B cell (primary cell): ENCODE data around the gene SKA1. TPM values are rescaled to one million over a fixed set of nuclear protein-coding genes. Genes with fewer than 3 reads are reported as not detected.

ENCODE experiments used
- ATAC-seq: fragments of 200-7000 bp; cut with Tn5 transposase; one replicate; pipeline ENCODE4 v1.10.0; 2021; ENCODE audit warnings: low read depth, mild to moderate bottlenecking, moderate number of reproducible peaks, moderate library complexity
- CTCF ChIA-PET: fragments of 350-600 bp; sonication (Branson Sonifier 250); formaldehyde crosslinking; loops from one replicate; lab custom pipeline; 2021; ENCODE audit warnings: antibody characterized with exemption, inconsistent platforms; lab: Charles Lee
- POLR2A ChIA-PET: fragments of 350-600 bp; sonication (Branson Sonifier 250); formaldehyde crosslinking; loops from one replicate; lab custom pipeline; 2021; ENCODE audit warnings: antibody characterized with exemption; lab: Charles Lee
- DNase-seq: peaks from one replicate; pipeline ENCODE4 v3.0.0; 2013
- H2AFZ ChIP-seq: 2 replicates; pipeline ENCODE4 v1.6.1; 2012; ENCODE audit warnings: mild to moderate bottlenecking, low read depth, low read length; ENCODE audit not compliant: insufficient read depth, poor library complexity, severe bottlenecking
- H3K27ac ChIP-seq, 2 donors: 1 replicate in 1 of 2; 2 replicates in 1 of 2; pipeline ENCODE4 v1.5.1; 2012 to 2013; ENCODE audit warnings: low read length in 2 of 2, mild to moderate bottlenecking in 2 of 2, moderate library complexity in 1 of 2
- H3K27me3 ChIP-seq, 4 experiments: fragments of 200-600 bp in 1 of 4; sonication (generic) in 1 of 4; replicated peaks in 1 of 4; 1 replicate in 2 of 4; 2 replicates in 2 of 4; pipeline versions ENCODE4 v1.6.1 to v1.7.0; 2013 to 2016; ENCODE audit warnings: low read length in 3 of 4, mild to moderate bottlenecking in 2 of 4, mixed read lengths in 1 of 4, moderate library complexity in 1 of 4; ENCODE audit not compliant: insufficient read depth in 4 of 4, control insufficient read depth in 3 of 4; ENCODE audit errors: control extremely low read depth in 1 of 4
- H3K36me3 ChIP-seq, 2 experiments: replicated peaks in 1 of 2; 1 replicate in 1 of 2; 2 replicates in 1 of 2; pipeline versions ENCODE4 v1.6.1 to v1.7.1; 2013; ENCODE audit warnings: low read length in 1 of 2; ENCODE audit not compliant: insufficient read depth in 2 of 2, control insufficient read depth in 1 of 2; ENCODE audit errors: control extremely low read depth in 1 of 2, extremely low read depth in 1 of 2
- H3K4me1 ChIP-seq, 2 donors: fragments of 200-600 bp in 1 of 2; sonication (generic) in 1 of 2; 1 replicate in 1 of 2; 2 replicates in 1 of 2; pipeline versions ENCODE4 v1.5.1 to v1.6.1; 2013 to 2017; ENCODE audit warnings: low read length in 2 of 2; ENCODE audit not compliant: control insufficient read depth in 2 of 2, insufficient read depth in 2 of 2
- H3K4me2 ChIP-seq: replicated peaks from 2 replicates; pipeline ENCODE3; 2012; ENCODE audit warnings: mild to moderate bottlenecking, low read depth, low read length; ENCODE audit not compliant: poor library complexity, severe bottlenecking
- H3K4me3 ChIP-seq, 5 experiments: fragments of 200-600 bp in 1 of 5; sonication (generic) in 1 of 5; 1 replicate in 3 of 5; 2 replicates in 2 of 5; pipeline versions ENCODE4 v1.5.1 to v1.7.0; 2011 to 2016; ENCODE audit warnings: low read length in 4 of 5, mild to moderate bottlenecking in 4 of 5, low read depth in 2 of 5, control low read depth in 1 of 5, moderate library complexity in 1 of 5; ENCODE audit not compliant: insufficient read depth in 1 of 5; ENCODE audit errors: control extremely low read depth in 1 of 5, extremely low read depth in 1 of 5
- H3K79me2 ChIP-seq: fragments of 200-600 bp; sonication (generic); one replicate; pipeline ENCODE4 v1.6.0; 2016; ENCODE audit warnings: low read length; ENCODE audit not compliant: control insufficient read depth, insufficient read depth
- H3K9ac ChIP-seq: fragments of 200-600 bp; sonication (generic); 2 replicates; pipeline ENCODE4 v1.6.1; 2017; ENCODE audit warnings: mild to moderate bottlenecking, low read length, moderate library complexity
- H3K9me3 ChIP-seq, 3 donors: one replicate each; pipeline versions ENCODE4 v1.6.1 to v1.7.1; 2013; ENCODE audit warnings: low read length in 2 of 3; ENCODE audit not compliant: control insufficient read depth in 2 of 3, insufficient read depth in 1 of 3; ENCODE audit errors: control extremely low read depth in 1 of 3
- H4K20me1 ChIP-seq: 2 replicates; pipeline ENCODE4 v1.6.0; 2012; ENCODE audit warnings: mild to moderate bottlenecking, low read length; ENCODE audit not compliant: insufficient read depth, control insufficient read depth, poor library complexity, severe bottlenecking
- H3K27ac Mint-ChIP-seq: one replicate; pipeline ENCODE4 v1.8.0; 2021; ENCODE audit warnings: mixed read lengths
- H3K27me3 Mint-ChIP-seq: one replicate; pipeline ENCODE4 v1.8.0; 2021; ENCODE audit warnings: mixed read lengths
- H3K4me1 Mint-ChIP-seq: one replicate; pipeline ENCODE4 v1.8.0; 2021; ENCODE audit warnings: mixed read lengths
- H3K4me3 Mint-ChIP-seq: one replicate; pipeline ENCODE4 v1.8.0; 2021; ENCODE audit warnings: mixed read lengths
- H3K9me3 Mint-ChIP-seq: one replicate; pipeline ENCODE4 v1.8.0; 2022; ENCODE audit warnings: mixed read lengths; ENCODE audit not compliant: insufficient read depth
- CTCF ChIP-seq: fragments of 200-600 bp; IDR thresholded peaks from one replicate; pipeline ENCODE4 v1.8.0; 2022; ENCODE audit warnings: antibody characterized with exemption, mild to moderate bottlenecking
- EZH2 ChIP-seq: IDR thresholded peaks from 2 replicates; pipeline ENCODE4 v1.6.1; 2012; ENCODE audit warnings: borderline replicate concordance, low read depth, mild to moderate bottlenecking, moderate library complexity, low read length; ENCODE audit not compliant: insufficient read depth, poor library complexity, severe bottlenecking
- WGBS: methylation state at CpG from one replicate; pipeline ENCODE4 v1.1.5; 2013; ENCODE audit warnings: missing lambda C conversion rate; ENCODE audit not compliant: insufficient coverage; 5-methylcytosine and 5-hydroxymethylcytosine counted together
- intact Hi-C: fragments of 100-400 bp; cut with micrococcal nuclease; formaldehyde crosslinking; loops from one replicate; pipeline ENCODE4 v1.10.0; 2022
- polyA plus RNA-seq: library from polyadenylated mRNA; depleted of rRNA; stranded (reverse); fragments of >200 nt; gene quantifications from 2 replicates; pipeline ENCODE4 v1.2.3, GENCODE V29; 2012
- total RNA-seq, 2 donors: library from RNA; stranded (reverse); fragments of 120-200 nt in 1 of 2; gene quantifications; 1 replicate in 1 of 2; 2 replicates in 1 of 2; pipeline versions ENCODE4 v1.2.3 to v1.2.4, GENCODE V29; 2013 to 2022

SKA1 gene
- total and polyA plus RNA-seq, 2 donors (not counting 1 experiment from before 2014, with no cell fraction given) = 0.28 to 0.52 TPM

- Mint-ChIP-seq H3K4me3 (no peak overlapping the region), H3K4me1 (peaks cover 3% of the 10 kb centered on the region), H3K27me3 (peaks cover 23% of the 10 kb centered on the region), H3K27ac (no peak overlapping the region), H3K9me3 (no peaks in the 10 kb centered on the region)
- H3K27ac ChIP-seq = no peak overlapping the region
- H3K79me2 ChIP-seq = no peaks in the 10 kb centered on the region
- DNase-seq = no peak
- no peak overlapping the region for H3K9ac ChIP-seq
- no peaks in the 10 kb centered on the region for H3K9me3 ChIP-seq
- TF ChIP-seq CTCF = no peak
- TF ChIP-seq EZH2 = no peak
- no peaks in the 10 kb centered on the region for H4K20me1 ChIP-seq
- WGBS = 100% methylated on average over 2 of the region's 5 CpGs
- intact Hi-C loops = no loop called here
- CTCF ChIA-PET = no interaction called here
- H3K4me2 ChIP-seq = no peak overlapping the region
- H3K36me3 ChIP-seq = peaks cover 0 to 1% of the 10 kb centered on the region in 2 experiments
- no peak for ATAC-seq
- H2AFZ ChIP-seq = no peak overlapping the region
- POLR2A ChIA-PET = no interaction called here
- no peak overlapping the region for H3K4me3 ChIP-seq
- peaks cover 0 to 8% (median 0%) of the 10 kb centered on the region in 4 experiments for H3K27me3 ChIP-seq
- H3K4me1 ChIP-seq = no peaks in the 10 kb centered on the region
Observed at GRCh38 chr18:50396005-50396660, 21.3 kb downstream of the SKA1 start.

GRCh38 chr18:50397023-50397422, 22.2 kb downstream of the SKA1 start:
- Histone ChIP-seq H3K4me1 (no peaks in the 10 kb centered on the region), H3K4me2 (no peak overlapping the region), H2AFZ (no peak overlapping the region), H4K20me1 (no peaks in the 10 kb centered on the region), H3K9ac (no peak overlapping the region), H3K27me3 (peaks cover 0 to 12% (median 0%) of the 10 kb centered on the region in 4 experiments), H3K27ac (no peak overlapping the region), H3K79me2 (no peaks in the 10 kb centered on the region), H3K4me3 (no peak overlapping the region), H3K36me3 (peaks cover 0 to 1% of the 10 kb centered on the region in 2 experiments), H3K9me3 (peaks cover 0 to 3% (median 0%) of the 10 kb centered on the region in 3 donors)
- 100% methylated on average over 1 of the region's 4 CpGs for WGBS
- no peaks in the 10 kb centered on the region for H3K9me3 Mint-ChIP-seq
- ChIA-PET POLR2A (no interaction called here), CTCF (no interaction called here)
- TF ChIP-seq CTCF (no peak), EZH2 (no peak)
- peaks cover 3% of the 10 kb centered on the region for H3K4me1 Mint-ChIP-seq
- ATAC-seq = no peak
- peaks cover 29% of the 10 kb centered on the region for H3K27me3 Mint-ChIP-seq
- no peak overlapping the region for H3K27ac Mint-ChIP-seq
- no peak for DNase-seq
- intact Hi-C loops = no loop called here
- no peak overlapping the region for H3K4me3 Mint-ChIP-seq
